HG03045 (cell line): ENCODE data around the gene NKX2-4.
"Not testable (repeated sequence)": the region's sequence is repeated elsewhere in the genome, so short reads cannot be mapped to it uniquely, and the experiment has no call there.

Experiments used
- ATAC-seq: cut with Tn5 transposase; IDR thresholded peaks from one replicate; pipeline ENCODE4 v1.9.1; 2021; ENCODE audit warnings: mild to moderate bottlenecking, moderate library complexity; ENCODE audit not compliant: unreplicated experiment

Gene NKX2-4

DNA sequence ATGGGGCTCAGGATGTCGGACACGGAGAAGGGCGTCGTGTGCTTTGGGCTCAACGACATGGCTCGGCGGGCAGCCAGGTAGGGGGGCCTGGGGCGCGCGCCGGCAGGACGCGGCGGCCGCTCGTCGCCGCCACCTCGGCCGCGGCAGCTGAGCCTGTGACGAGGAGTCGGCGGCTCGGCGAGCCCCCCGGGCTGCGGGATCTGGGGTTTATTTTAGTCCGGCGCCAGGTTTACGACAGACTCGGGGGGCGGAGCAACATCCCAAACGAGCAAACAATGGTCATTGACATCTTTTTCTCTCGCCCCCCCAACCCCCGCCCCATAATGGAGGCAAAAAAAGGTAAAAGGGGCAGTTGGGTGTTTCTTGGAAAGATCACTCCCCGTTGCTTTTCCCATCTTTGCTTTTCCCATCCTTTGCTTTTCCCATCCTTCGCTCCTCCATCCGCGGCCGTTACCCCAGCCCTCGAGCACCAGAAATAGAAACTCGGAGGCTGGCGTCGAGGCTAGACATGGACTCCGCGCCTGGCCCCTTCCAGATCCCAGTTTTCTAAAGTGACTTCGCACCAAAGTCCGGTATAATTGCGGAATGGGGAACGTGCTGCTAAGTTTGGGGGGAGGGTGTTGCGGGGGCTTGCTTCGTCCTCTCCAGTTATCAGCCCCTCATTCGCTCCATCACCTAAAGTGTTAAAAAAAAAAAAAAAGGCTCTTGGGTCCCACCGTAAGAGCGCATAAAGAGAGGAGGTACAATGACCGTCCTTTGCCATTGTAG, at the start of gene NKX2-4:
TSS of gene NKX2-4 (minus strand) at position 186 of the 768 bp plus-strand sequence. CDS start at position 59, 127 bp downstream.
- no peak for ATAC-seq

DNA sequence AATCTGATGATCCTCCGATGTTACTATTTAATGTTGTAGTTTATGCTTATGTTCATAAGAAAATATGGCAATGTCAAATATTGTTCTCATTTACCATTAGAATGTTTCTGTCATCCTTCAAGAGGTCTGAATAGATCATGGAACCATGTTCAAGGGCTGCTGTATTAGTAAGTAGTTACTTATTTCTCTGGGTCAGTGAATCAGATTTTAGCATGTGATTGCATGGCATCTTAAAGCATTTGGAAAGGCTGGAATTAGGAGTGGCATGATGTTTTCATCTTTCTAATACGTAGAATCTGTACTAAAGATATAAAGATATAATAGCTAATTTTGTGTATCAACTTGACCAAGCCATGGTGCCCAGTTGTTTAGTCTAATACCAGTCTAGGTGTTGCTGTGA, 40.5 kb upstream of the NKX2-4 start:
- ATAC-seq = no peak

DNA sequence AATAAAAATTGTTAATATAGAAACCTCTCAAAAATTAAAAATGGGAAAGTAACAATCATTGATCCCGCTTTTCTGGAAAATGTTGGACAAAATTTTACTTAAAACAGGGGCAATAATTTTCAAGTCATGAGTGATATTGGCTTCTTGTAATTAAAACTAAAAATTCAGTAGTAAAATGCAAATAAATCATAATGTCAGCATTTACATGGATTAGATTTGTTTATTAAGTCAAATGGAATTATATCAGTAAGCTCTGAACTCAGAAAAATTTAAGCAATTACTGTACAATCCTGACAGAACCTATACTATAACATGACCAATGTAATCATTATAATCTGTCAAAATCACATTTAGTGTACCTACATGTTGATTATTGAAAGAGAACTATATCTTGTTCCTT, 39.9 kb upstream of the NKX2-4 start:
- ATAC-seq = no peak

DNA sequence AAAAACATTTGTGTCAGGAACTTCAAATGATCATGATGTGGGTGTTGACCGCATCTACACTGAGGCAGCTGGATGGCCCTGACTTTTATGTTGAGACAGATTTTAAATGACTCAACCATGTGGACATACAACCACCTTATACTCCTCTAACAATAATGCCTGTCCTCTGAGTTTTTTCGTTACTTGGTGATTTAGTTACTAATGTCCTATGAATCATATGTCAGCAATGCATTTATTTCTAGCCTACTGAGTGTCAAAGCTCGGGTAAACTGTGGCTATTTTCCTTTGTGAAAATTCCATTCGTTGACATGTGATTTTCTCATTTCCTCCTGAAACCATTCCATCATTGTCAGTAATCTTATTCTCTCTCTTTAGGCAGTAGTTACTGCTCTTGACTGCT, 38.9 kb upstream of the NKX2-4 start:
- no peak for ATAC-seq

DNA sequence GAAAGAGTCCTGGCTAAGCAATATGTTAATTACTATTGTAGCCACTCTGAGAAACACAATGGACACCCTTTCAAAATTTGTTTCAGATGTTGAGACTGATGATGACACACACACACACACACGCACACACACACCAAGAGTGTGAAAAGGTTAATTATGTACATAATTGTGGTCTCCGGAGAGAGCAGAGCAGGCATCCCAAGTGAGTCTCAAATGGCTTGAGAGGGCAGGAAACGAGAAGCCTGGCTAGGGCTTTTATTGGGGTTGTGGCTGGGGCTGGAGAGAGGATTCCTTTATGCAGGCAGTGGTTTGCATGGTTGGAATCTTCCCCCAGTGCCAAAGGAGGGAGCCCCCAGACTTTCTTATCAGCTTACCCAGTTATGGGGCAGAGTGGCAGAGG, 38.2 kb upstream of the NKX2-4 start:
- no peak for ATAC-seq

DNA sequence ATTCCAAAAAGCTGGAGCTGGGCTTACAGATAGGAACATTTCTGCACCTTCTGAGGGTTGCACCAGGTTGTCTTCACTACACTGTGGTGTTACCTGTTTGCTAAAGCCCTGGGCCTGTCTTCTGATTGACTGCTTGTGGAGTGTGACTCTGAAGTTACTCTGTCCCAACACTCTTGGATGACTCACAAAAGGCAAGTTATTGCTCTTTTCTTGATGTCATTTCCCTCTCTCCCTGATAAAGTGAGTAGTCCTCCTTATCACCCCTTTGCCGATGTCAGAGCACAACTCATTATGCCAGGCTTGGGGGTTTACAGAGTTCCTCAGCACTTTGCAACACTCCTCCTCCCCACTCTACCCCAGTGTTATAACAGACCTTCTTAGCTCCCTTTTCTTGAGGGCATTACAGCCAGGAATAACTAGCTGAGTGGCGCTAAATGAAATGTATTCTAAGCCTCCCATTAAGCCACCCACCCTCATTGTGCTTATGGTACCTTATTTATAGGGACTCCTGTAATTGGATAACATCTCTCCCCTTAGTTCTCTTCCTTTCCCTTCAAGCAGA, 36.1 kb upstream of the NKX2-4 start:
- no peak for ATAC-seq

DNA sequence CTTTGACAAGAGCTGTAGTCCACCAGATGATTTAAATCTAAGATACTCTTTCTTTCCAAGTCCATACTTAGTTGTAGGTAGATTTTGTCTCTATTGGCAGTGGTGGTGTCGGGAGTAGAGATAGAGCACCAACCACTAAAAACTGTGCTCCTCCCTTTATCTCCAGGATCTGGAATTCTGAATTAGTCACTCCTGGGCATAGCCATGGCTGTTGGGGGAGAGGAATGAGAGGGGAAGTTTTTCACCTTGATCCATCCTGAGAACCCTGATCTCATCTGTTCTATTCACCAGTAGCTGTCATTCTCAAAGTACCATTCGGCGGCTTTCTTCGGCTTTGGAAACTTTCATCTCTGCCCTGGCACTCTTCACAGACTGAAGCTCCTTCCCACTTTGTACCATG, 35.6 kb upstream of the NKX2-4 start:
- no peak for ATAC-seq

DNA sequence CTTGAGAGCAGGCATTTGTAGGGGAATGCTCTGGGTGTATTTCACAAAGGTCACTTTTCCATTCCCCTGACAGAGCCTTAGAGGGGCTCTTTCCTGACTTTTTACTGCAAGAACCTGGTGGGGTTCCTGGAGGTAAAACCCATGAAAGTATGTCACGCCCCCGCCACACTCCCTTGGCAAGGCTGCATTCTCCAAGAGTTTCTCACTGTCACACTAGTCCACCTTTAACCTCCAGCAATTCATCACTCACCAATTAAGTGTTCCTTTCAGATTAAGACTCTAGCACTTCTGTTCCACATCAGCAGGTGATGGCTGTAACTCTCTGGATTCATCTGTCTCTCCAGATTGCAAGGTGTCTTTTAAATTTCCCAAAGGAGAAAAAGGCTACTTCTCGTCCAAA, 32.7 kb upstream of the NKX2-4 start:
- ATAC-seq = no peak

DNA sequence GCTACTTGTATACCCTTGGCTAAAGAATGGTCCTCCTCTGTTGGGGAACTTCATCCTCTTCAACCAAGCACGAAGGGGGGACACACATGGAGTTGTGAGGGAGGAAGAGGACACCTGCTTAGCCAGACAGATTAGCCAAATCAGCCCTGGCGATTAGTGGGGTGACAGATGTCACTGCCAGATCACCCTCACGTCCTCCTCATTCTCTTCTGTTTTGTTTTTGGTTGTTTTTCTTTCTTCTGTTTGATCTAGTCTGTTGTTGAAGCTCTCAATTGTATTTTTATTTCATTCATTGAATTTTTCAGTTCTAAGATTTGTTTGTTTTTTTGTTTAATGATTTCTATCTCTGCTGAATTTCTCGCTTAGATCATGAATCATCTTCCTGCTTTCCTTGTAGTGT, 27.5 kb upstream of the NKX2-4 start:
- ATAC-seq = no peak

DNA sequence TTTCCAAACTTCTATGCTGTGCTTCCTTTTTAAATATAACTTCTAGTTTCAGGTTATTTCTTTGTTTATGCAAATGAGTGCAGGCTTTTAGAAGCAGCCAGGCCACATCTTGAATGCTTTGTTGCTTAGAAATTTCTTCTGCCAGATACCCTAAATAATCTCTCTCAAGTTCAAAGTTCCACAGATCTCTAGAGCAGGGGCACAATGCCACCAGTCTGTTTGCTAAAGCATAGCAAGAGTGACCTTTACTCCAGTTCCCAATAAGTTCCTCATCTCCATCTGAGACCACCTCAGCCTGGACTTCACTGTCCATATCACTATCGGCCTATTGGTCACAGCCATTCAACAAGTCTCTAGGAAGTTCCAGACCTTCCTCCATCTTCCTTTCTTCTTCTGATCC, 26.4 kb upstream of the NKX2-4 start:
- ATAC-seq = not testable (repeated sequence)

DNA sequence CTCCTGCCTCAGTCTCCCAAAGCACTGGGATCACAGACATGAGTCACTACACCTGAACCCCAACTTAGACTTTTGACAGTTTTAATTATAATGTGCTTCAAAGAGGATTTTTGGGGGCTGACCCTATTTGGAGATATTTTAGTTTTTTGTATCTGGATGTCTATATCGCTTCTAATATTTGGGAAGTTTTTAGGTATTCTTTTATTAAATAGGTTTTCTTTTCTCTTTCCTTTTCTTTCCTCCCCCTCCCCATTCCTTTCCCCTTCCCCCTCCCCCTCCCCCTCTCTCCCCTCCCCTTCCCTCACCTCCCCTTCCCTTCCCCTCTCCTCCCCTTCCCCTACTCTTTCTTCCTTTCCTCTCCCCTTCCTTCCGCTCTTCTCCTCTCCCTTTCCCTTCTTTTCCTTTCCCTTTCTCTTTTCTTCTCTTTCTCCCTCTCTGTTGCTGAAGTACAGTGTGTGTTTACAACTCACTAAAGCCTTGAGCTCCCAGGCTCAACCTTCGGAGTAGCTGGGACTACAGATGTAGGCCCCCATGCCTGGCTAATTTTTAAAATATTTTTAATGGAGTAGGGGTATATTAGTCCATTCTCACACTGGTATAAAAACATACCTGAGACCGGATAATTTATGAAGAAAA, 24.4 kb upstream of the NKX2-4 start:
- no peak for ATAC-seq

DNA sequence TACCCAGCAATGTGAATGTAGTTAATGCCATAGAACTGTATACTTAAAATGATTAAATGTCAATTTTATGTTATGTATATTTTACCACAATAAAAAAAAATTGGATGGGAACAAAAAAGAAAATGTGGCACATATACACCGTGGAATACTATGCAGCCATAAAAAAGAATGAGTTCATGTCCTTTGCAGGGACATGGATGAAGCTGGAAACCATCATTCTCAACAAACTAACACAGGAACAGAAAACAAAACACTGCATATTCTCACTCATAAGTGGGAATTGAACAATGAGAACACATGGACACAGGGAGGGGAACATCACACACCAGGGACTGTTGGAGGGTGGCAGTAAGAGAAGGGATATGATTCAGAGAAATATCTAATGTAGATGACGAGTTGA, 21.8 kb upstream of the NKX2-4 start:
- not testable (repeated sequence) for ATAC-seq

DNA sequence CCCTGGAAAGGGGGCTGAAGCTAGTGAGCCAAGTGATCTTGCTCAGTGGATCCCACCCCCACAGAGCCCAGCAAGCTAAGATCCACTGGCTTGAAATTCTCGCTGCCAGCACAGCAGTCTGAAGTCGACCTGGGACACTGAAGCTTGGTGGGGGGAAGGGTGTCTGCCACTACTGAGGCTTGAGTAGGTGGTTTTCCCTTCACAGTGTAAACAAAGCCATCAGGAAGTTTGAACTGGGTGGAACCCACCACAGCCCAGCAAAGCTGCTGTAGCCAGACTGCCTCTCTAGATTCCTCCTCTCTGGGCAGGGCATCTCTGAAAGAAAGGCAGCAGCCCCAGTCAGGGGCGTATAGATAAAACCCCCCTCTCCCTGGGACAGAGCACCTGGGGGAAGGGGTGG, 16.7 kb upstream of the NKX2-4 start:
- not testable (repeated sequence) for ATAC-seq

DNA sequence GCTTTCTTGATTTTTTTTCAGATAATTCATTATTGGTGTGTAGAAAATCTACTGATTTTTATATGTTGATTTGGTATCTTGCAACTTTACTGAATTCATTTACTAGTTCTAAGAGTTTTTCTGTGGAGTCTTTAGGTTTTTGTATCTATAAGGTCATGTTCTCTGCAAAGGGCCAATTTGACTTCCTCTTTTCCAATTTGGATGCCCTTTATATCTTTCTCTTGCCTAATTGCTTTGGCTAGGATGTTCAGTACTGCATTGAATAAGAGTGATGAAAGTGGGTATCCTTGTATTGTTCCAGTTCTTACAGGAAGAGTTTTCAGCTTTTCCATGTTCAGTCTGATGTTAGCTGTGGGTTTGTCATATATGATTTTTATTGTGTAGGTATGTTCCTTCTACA, 14.4 kb upstream of the NKX2-4 start:
- ATAC-seq = no peak

DNA sequence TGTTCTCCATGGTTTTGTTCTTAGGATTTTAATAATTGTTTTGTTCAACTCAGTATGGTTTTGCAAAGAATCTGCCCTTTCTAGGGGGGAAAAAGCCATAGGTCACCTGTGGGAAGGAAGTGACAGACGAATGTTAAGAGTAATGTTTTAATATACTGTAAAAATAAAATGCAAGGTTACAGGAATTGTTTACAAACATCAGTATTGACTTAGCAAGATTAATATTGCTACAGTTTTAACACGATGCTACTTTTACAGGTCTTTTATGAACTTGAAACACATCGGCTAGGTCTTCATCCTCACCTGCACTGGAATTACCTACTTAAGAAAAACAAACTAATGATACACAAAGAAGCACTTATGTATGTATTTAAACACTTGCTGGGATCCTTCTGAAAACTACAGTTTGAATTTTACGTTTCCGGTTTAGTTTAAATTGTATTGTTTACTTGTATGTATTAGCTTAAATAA, 1.7 kb upstream of the NKX2-4 start:
- no peak for ATAC-seq

DNA sequence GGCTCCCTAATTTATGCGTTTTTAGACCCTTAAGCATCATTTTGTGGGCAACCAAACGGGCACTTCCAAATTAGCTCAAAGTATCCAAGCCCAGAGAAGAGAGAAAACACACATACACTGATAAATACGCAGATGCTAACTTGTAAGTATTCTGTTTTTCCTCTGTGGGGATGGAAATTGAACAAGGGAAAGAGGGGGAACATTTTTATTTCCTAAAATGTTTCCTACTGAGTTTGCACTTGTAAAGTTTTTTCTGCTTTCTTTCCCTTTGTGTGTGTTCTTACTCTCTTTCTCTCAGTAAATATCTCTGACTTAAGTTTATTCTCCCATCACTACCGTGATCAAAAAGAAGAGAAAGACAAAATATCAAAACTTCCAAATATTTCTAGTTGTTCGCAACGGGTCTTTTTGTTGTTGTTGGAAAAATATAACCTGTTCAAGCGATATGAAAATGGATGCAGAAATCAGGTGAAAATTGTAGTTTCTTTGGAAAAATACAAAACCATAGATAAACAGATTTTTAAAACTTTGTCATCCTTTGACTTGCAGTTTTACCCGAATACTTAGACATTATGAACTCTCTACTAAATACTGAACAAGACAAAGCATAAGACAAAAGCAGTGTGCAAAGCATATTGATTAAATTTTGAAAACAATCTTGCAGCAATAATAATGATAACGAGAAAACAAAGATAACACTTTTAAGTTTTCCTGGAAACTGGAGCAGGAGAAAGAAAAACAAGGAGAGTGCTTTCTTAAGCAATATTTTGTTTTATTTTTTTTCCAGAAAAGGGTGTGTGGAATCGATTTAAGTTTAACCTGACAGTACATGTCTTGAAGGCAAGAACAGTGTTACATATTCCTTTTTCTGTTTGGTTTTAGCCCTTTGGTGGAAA, 1.0 kb upstream of the NKX2-4 start:
- ATAC-seq = no peak

DNA sequence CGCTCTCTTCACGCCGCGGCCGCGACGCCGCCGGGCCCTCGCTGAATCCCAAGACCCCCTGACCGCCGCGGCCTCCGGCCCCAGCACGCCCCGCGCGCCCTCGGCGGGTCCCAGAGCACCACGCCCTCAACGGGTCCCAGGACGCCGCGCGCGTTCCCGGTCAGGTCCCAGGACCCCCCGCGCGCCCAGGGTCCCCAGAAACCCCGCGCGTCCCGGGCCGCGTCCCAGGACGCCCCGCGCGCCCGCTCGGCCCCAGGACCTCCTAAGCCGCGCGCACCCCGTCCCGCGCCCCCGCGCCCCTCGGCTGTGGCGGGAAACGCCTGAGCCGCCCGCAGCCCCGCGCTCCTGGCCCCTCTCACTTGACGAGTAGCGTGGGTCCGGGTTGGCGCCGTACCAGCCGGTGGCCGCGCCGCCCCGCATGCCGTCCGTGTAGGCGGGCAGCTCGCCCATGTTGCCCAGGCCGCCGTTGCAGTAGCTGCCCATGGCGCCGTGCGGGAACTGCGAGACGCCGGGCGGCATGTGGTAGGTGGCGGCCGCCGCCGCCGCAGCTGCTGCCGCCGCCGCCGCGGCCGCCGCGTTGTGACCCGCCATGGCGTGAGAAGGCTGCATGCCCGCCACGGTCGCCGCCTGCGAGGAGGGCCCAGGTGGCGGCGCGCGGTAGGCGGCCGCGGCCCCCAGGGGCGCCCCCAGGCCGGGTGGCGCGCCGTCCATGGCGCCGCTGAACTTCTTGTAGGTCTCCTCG, 556 bp downstream of the NKX2-4 start:
- ATAC-seq = no peak

DNA sequence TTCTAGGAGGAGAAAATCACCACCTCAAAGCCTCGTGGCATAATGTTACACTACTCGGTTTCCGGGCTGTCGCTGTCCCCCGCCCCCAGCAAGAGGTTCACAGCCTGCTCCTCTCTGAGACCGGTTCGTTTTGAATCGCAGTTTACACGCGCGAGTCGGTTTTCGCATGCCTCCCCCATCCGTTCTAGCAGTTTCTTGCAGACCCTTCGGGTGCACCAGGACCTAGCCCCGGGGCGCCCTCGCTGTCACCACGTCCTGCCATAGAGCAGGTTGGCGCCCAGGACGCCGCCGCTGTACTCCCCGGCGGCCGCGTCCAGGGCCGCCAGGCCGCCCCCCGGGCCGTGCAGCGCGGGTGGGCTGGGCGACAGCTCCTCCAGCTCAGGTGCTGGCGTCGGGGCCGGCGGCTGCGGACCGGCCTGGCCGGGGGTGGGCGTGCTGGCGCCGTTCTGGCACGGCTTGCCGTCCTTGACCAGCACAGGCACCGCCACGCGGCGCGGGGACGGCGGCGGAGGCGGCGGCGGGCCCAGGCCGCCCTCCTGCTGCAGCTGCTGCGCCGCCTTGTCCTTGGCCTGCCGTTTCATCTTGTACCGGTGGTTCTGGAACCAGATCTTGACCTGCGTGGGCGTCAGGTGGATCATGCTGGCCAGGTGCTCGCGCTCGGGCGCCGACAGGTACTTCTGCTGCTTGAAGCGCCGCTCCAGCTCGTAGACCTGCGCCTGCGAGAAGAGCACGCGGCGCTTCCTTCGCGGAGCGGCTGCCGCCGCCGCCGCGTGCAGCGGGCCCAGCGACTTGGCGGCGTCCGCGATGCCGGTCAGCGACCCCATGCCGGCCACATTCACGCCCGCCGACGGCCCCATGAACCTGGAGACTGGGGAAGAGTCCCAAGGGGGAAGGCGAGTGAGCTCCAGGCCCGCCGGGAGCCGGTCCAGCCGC, 1.4 kb downstream of the NKX2-4 start:
- no peak for ATAC-seq

DNA sequence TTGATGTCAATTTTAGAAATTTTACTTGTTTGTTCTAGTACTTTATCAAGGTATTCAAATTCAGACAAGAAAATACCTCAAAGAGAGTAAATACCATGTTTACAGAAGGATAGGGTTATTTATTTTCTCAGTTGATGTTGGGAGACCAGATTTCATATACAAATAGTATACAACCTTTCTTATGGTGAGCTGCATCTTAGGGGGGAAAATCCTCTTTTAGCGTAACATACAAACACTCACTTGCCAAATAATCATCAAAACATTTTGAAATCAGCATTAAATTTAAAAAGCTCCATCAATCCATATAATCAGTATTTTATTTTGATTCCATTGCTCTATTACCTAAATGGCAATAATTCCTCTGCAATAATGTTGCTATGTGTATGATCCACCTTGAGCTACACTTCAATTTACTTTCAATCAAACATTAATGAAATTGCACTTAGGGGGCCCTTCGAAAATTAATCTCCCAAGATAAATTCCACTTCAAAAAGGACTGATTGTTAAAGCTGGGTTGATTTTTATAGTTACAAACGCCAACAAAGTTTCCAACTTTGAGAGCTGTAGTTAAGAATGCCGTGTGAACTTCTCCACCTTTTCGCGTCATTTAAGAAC, 2.2 kb downstream of the NKX2-4 start:
- ATAC-seq = no peak
